Left lobe of liver (tissue), 1 donor: ENCODE results near the gene ZNF836. TPM values are rescaled to one million over a fixed set of nuclear protein-coding genes. Genes with fewer than 3 reads are reported as not detected.

Experiments
- total RNA-seq: library from RNA; stranded (reverse); gene quantifications from one replicate; pipeline ENCODE4 v1.2.1, GENCODE V29; 2021
- donor health status: DM: no; HTN: yes; CAD: no.

ZNF836 gene
- total RNA-seq, 1 donor from 2014 or later: 2.6 TPM

Other genes starting within 250 kb of the ZNF836 start
- 1.5 TPM for gene ZNF613, start 244.1 kb downstream of the ZNF836 start, total RNA-seq
- 2.7 TPM for gene ZNF350, start 184.8 kb downstream of the ZNF836 start, total RNA-seq
- 4.4 TPM for gene ZNF615, start 163.4 kb downstream of the ZNF836 start, total RNA-seq
- gene ZNF614, start 143.2 kb downstream of the ZNF836 start, total RNA-seq: 0.96 TPM
- gene ZNF432, start 122.8 kb downstream of the ZNF836 start, total RNA-seq: 3.0 TPM
- gene ZNF841, start 75.9 kb downstream of the ZNF836 start, total RNA-seq: 5.5 TPM
- 3.9 TPM for gene ZNF616, start 31.7 kb downstream of the ZNF836 start, total RNA-seq
- gene PPP2R1A, start 18.4 kb upstream of the ZNF836 start, total RNA-seq: 68.4 TPM
- gene ZNF766, start 98.0 kb upstream of the ZNF836 start, total RNA-seq: 5.5 TPM
- 4.6 TPM for gene ZNF480, start 125.5 kb upstream of the ZNF836 start, total RNA-seq
- not detected for gene ZNF610, start 164.6 kb upstream of the ZNF836 start, total RNA-seq
- 0.70 TPM for gene ZNF880, start 198.3 kb upstream of the ZNF836 start, total RNA-seq
- 3.8 TPM for gene ZNF528, start 226.2 kb upstream of the ZNF836 start, total RNA-seq